Neural crest cell (in vitro differentiated cells): Measurements from ENCODE around the gene RHBDL1. TPM values are rescaled to one million over a fixed set of nuclear protein-coding genes. Genes with fewer than 3 reads are reported as not detected.
"Not testable (repeated sequence)": the region's sequence is repeated elsewhere in the genome, so short reads cannot be mapped to it uniquely, and the experiment has no call there.

Experiments used
- DNase-seq: peaks from one replicate; pipeline ENCODE4 v3.0.0; 2021; ENCODE audit warnings: low read depth, mixed read lengths, low spot score
- H3K27ac Mint-ChIP-seq: one replicate; pipeline ENCODE4 v1.8.0; 2021; ENCODE audit warnings: mild to moderate bottlenecking, mixed read lengths; ENCODE audit not compliant: unreplicated experiment
- H3K27me3 Mint-ChIP-seq: 2 replicates; pipeline ENCODE4 v1.8.0; 2021; ENCODE audit warnings: low read depth, mild to moderate bottlenecking, mixed read lengths
- H3K36me3 Mint-ChIP-seq: 2 replicates; pipeline ENCODE4 v1.8.0; 2021; ENCODE audit warnings: low read depth, mild to moderate bottlenecking, mixed read lengths
- H3K4me1 Mint-ChIP-seq: 2 replicates; pipeline ENCODE4 v1.8.0; 2021; ENCODE audit warnings: mixed read lengths
- H3K4me3 Mint-ChIP-seq: one replicate; pipeline ENCODE4 v1.8.0; 2021; ENCODE audit warnings: mild to moderate bottlenecking, mixed read lengths
- H3K9me3 Mint-ChIP-seq: 2 replicates; pipeline ENCODE4 v1.8.0; 2021; ENCODE audit warnings: mixed read lengths
- CTCF ChIP-seq: fragments of 200-600 bp; sonication (generic); conservative IDR thresholded peaks from 2 replicates; pipeline ENCODE4 v1.5.0; 2021; ENCODE audit warnings: antibody characterized with exemption, mild to moderate bottlenecking
- total RNA-seq: library from RNA; stranded (reverse); gene quantifications from 2 replicates; pipeline ENCODE4 v1.2.1, GENCODE V29; 2021

RHBDL1 gene
- total RNA-seq, 1 donor from 2014 or later = 3.1 TPM

- TF ChIP-seq CTCF = no peak
- Mint-ChIP-seq H3K36me3 (peaks cover 4% of the 10 kb centered on the region), H3K27me3 (peaks cover 29% of the 10 kb centered on the region), H3K9me3 (no peaks in the 10 kb centered on the region), H3K27ac (no peak overlapping the region), H3K4me3 (peak overlapping the region; percentile 76), H3K4me1 (peaks cover 20% of the 10 kb centered on the region)
- no peak for DNase-seq
Measured at GRCh38 chr16:687499-687898, 12.0 kb downstream of the RHBDL1 start.

- H3K27me3 Mint-ChIP-seq = peaks cover 44% of the 10 kb centered on the region
- H3K4me1 Mint-ChIP-seq = peaks cover 17% of the 10 kb centered on the region
- peak overlapping the region; percentile 92 for H3K4me3 Mint-ChIP-seq
- no peaks in the 10 kb centered on the region for H3K9me3 Mint-ChIP-seq
- peak overlapping the region; percentile 57 for H3K27ac Mint-ChIP-seq
- DNase-seq = no peak
- H3K36me3 Mint-ChIP-seq = peaks cover 3% of the 10 kb centered on the region
- TF ChIP-seq CTCF = no peak
Measured at GRCh38 chr16:689175-689897, 13.9 kb downstream of the RHBDL1 start.

- Mint-ChIP-seq H3K4me1 (peaks cover 17% of the 10 kb centered on the region), H3K27me3 (peaks cover 58% of the 10 kb centered on the region), H3K4me3 (peak overlapping the region; percentile 92)
- not testable (repeated sequence) for H3K9me3 Mint-ChIP-seq, DNase-seq, H3K27ac Mint-ChIP-seq, H3K36me3 Mint-ChIP-seq
Measured at GRCh38 chr16:691242-691641, 15.8 kb downstream of the RHBDL1 start.

- peaks cover 69% of the 10 kb centered on the region for H3K27me3 Mint-ChIP-seq
Measured at GRCh38 chr16:692356-693108, 17.1 kb downstream of the RHBDL1 start.

GRCh38 chr16:693364-693763, 17.9 kb downstream of the RHBDL1 start:
- Mint-ChIP-seq H3K4me1 (peaks cover 17% of the 10 kb centered on the region), H3K36me3 (no peaks in the 10 kb centered on the region), H3K9me3 (no peaks in the 10 kb centered on the region), H3K4me3 (no peak overlapping the region), H3K27me3 (peaks cover 78% of the 10 kb centered on the region), H3K27ac (no peak overlapping the region)
- no peak for DNase-seq
- no peak for TF ChIP-seq CTCF

More at GRCh38 chr16:692356-693108, 17.1 kb downstream of the RHBDL1 start:
- Mint-ChIP-seq H3K9me3 (no peaks in the 10 kb centered on the region), H3K36me3 (no peaks in the 10 kb centered on the region), H3K4me3 (peak overlapping the region; percentile 64), H3K27ac (no peak overlapping the region), H3K4me1 (peaks cover 17% of the 10 kb centered on the region)
- TF ChIP-seq CTCF = no peak
- no peak for DNase-seq

- no peak for DNase-seq
- Mint-ChIP-seq H3K27ac (no peak overlapping the region), H3K27me3 (peaks cover 82% of the 10 kb centered on the region), H3K4me1 (peaks cover 17% of the 10 kb centered on the region), H3K4me3 (no peak overlapping the region), H3K36me3 (no peaks in the 10 kb centered on the region), H3K9me3 (no peaks in the 10 kb centered on the region)
- no peak for TF ChIP-seq CTCF
Measured at GRCh38 chr16:693766-694165, 18.3 kb downstream of the RHBDL1 start.
